Loucy (cell line): ENCODE results near the gene DACH1.

Experiments used
- CTCF ChIP-seq: fragments of 200-600 bp; sonication (generic); conservative IDR thresholded peaks from 2 replicates; pipeline ENCODE4 v1.5.1; 2014; ENCODE audit warnings: mild to moderate bottlenecking, antibody characterized with exemption, low read length
- EZH2phosphoT487 ChIP-seq: fragments of 200-600 bp; IDR thresholded peaks from 2 replicates; pipeline ENCODE4 v1.6.1; 2018; ENCODE audit warnings: antibody characterized with exemption, mild to moderate bottlenecking, moderate library complexity, borderline replicate concordance

- TF ChIP-seq CTCF = no peak
- TF ChIP-seq EZH2phosphoT487 = no peak
Observed at GRCh38 chr13:71609271-71609670, 257.7 kb downstream of the DACH1 start.
